GM12878 (cell line): Measurements from ENCODE around the gene TAS2R41. TPM values are rescaled to one million over a fixed set of nuclear protein-coding genes. Genes with fewer than 3 reads are reported as not detected.

Experiments
- ATAC-seq: fragments of 200-7000 bp; cut with Tn5 transposase; 3 replicates; pipeline ENCODE4 v1.9.1; 2020; ENCODE audit warnings: mild to moderate bottlenecking, moderate library complexity
- BruUV-seq: library from RNA; stranded (reverse); fragments of 400-500 nt; replicated peaks from 2 replicates; lab custom pipeline; 2021; lab: Mats Ljungman, UMichigan
- CTCF ChIA-PET: fragments of 300-600 bp; sonication (Branson Sonifier 250); formaldehyde crosslinking; extraction: SDS; loops from one replicate; lab custom pipeline; 2021; ENCODE audit warnings: inconsistent platforms; lab: Yijun Ruan, JAX
- POLR2A ChIA-PET: fragments of 350-600 bp; formaldehyde crosslinking; extraction: SDS; loops from one replicate; lab custom pipeline; 2021; ENCODE audit warnings: inconsistent platforms; lab: Charles Lee
- RAD21 ChIA-PET: fragments of 300-600 bp; sonication (Branson Sonifier 250); formaldehyde crosslinking; loops from one replicate; lab custom pipeline; 2023; ENCODE audit warnings: antibody characterized with exemption; ENCODE audit not compliant: unreplicated experiment; lab: Charles Lee
- SMC1A ChIA-PET: fragments of 300-600 bp; sonication (Branson Sonifier 250); formaldehyde crosslinking; loops from one replicate; lab custom pipeline; 2023; ENCODE audit not compliant: unreplicated experiment, uncharacterized antibody; lab: Charles Lee
- DNase-seq: peaks from one replicate; pipeline ENCODE4 v3.0.0-alpha.2; 2011; ENCODE audit warnings: low read depth, low spot score
- FAIRE-seq: peaks from 3 replicates; lab custom pipeline; 2011; peaks lifted over from hg19 to GRCh38; lab: Jason Lieb, UNC
- H2AFZ ChIP-seq: 2 replicates; pipeline ENCODE4 v1.6.0; 2011; ENCODE audit warnings: low read depth, low read length, control low read depth; ENCODE audit not compliant: control insufficient read depth
- H3K27ac ChIP-seq: 2 replicates; pipeline ENCODE4 v1.5.1; 2011; ENCODE audit warnings: control low read depth; ENCODE audit not compliant: control insufficient read depth, insufficient read depth
- H3K27me3 ChIP-seq, 2 experiments: replicated peaks in 1 of 2; 2 replicates each; pipeline versions ENCODE4 v1.6.0 to v1.6.1; 2011; ENCODE audit warnings: low read length in 1 of 2; ENCODE audit not compliant: control insufficient read depth in 2 of 2, insufficient read depth in 2 of 2
- H3K36me3 ChIP-seq, 2 experiments: 2 replicates each; pipeline ENCODE4 v1.5.1; 2011; ENCODE audit warnings: low read length in 1 of 2; ENCODE audit not compliant: control insufficient read depth in 2 of 2, insufficient read depth in 2 of 2
- H3K4me1 ChIP-seq: 2 replicates; pipeline ENCODE4 v1.6.1; 2011; ENCODE audit warnings: mild to moderate bottlenecking, low read length, moderate library complexity, mixed read lengths; ENCODE audit not compliant: control insufficient read depth, insufficient read depth
- H3K4me2 ChIP-seq: 2 replicates; pipeline ENCODE4 v1.6.0; 2011; ENCODE audit warnings: control low read depth; ENCODE audit not compliant: control insufficient read depth, insufficient read depth
- H3K4me3 ChIP-seq: fragments of 200-600 bp; sonication (generic); 2 replicates; pipeline ENCODE4 v1.5.1; 2016
- H3K79me2 ChIP-seq: 2 replicates; pipeline ENCODE4 v1.6.0; 2011; ENCODE audit warnings: low read length; ENCODE audit not compliant: control insufficient read depth, insufficient read depth
- H3K9ac ChIP-seq: 2 replicates; pipeline ENCODE4 v1.8.0; 2011; ENCODE audit warnings: low read length, control low read depth, mixed read lengths; ENCODE audit not compliant: control insufficient read depth, insufficient read depth
- H3K9me3 ChIP-seq: replicated peaks from 3 replicates; pipeline ENCODE4 v1.5.1; 2011; ENCODE audit warnings: mild to moderate bottlenecking, low read length; ENCODE audit not compliant: control insufficient read depth, insufficient read depth
- H4K20me1 ChIP-seq: 2 replicates; pipeline ENCODE4 v1.6.0; 2011; ENCODE audit not compliant: control insufficient read depth, insufficient read depth
- BACH1 ChIP-seq: fragments of 450-650 bp; IDR thresholded peaks from 2 replicates; pipeline ENCODE4 v1.6.1; 2017; ENCODE audit warnings: mild to moderate bottlenecking, borderline replicate concordance
- BCL11A ChIP-seq: IDR thresholded peaks from 2 replicates; pipeline ENCODE4 v1.6.1; 2011; ENCODE audit warnings: low read depth, low read length
- CBFB ChIP-seq: IDR thresholded peaks from 2 replicates; pipeline ENCODE4 v1.6.1; 2016; ENCODE audit warnings: antibody characterized with exemption, low read depth
- HDAC2 ChIP-seq: fragments of 200-600 bp; sonication (generic); IDR thresholded peaks from 2 replicates; pipeline ENCODE4 v1.6.1; 2017
- KLF5 ChIP-seq: fragments of 450-650 bp; IDR thresholded peaks from 2 replicates; pipeline ENCODE4 v1.6.1; 2014; ENCODE audit warnings: mild to moderate bottlenecking; ENCODE audit not compliant: partially characterized antibody
- MTA2 ChIP-seq: fragments of 450-650 bp; IDR thresholded peaks from 2 replicates; pipeline ENCODE4 v1.6.1; 2016; ENCODE audit warnings: low read depth, mild to moderate bottlenecking, moderate library complexity
- NR2C2 ChIP-seq: IDR thresholded peaks from 2 replicates; pipeline ENCODE4 v1.6.1; 2011; ENCODE audit warnings: borderline replicate concordance, low read depth; ENCODE audit not compliant: control insufficient read depth, insufficient read length
- SMAD5 ChIP-seq: IDR thresholded peaks from 2 replicates; pipeline ENCODE4 v1.6.1; 2016; ENCODE audit warnings: antibody characterized with exemption, low read depth
- TBL1XR1 ChIP-seq: IDR thresholded peaks from 2 replicates; pipeline ENCODE4 v1.6.1; 2012; ENCODE audit warnings: low read depth, low read length, improper control_type of control experiment
- ZZZ3 ChIP-seq: IDR thresholded peaks from 2 replicates; pipeline ENCODE4 v1.6.1; 2011; ENCODE audit warnings: low read depth; ENCODE audit not compliant: control insufficient read depth, insufficient read length
- WGBS: methylation state at CpG from one replicate; pipeline ENCODE4 v1.1.6; 2016; ENCODE audit warnings: low lambda C conversion rate; ENCODE audit not compliant: insufficient replicate concordance, insufficient coverage; ENCODE audit errors: missing lambda C conversion rate; 5-methylcytosine and 5-hydroxymethylcytosine counted together
- in situ Hi-C: fragments of 300-500 bp; cut with MboI; formaldehyde crosslinking; loops from 9 replicates; pipeline ENCODE4 v1.14.3; 2018; ENCODE audit warnings: mixed read lengths
- intact Hi-C: fragments of 100-400 bp; cut with micrococcal nuclease; formaldehyde crosslinking; loops from one replicate; pipeline ENCODE4 v1.14.2; 2022; ENCODE audit not compliant: unreplicated experiment
- polyA plus RNA-seq, 11 experiments: library from polyadenylated mRNA; depleted of rRNA in 4 of 11; unstranded in 6 of 11; stranded (reverse) in 5 of 11; fragments of >200 nt; fragmentation: Nextera tagmentation in 4 of 11; fragmentation: Illumina TruSeq in 1 of 11; extraction: Ambion mirVana in 4 of 11; extraction: Trizol in 1 of 11; gene quantifications; 1 replicate in 1 of 11; 2 replicates in 10 of 11; pipeline versions ENCODE4 v1.2.1 to v1.2.3, GENCODE V29; 2011 to 2016; ENCODE audit warnings: inconsistent platforms in 2 of 11, missing spikeins in 2 of 11, low read depth in 1 of 11
- total RNA-seq, 4 experiments: library from RNA; depleted of rRNA in 3 of 4; stranded (reverse); fragments of >200 nt in 3 of 4; fragmentation: Illumina TruSeq in 1 of 4; extraction: Trizol in 1 of 4; gene quantifications; 2 replicates each; pipeline versions ENCODE4 v1.2.1 to v1.2.3, GENCODE V29; 2013 to 2021
- TF ChIP-seq, protein P1 (sequence below), 3 experiments: IDR thresholded peaks in 2 of 3; conservative IDR thresholded peaks in 1 of 3; 2 replicates each; pipeline ENCODE4 v1.5.1; 2011; ENCODE audit warnings: low read depth in 3 of 3, low read length in 3 of 3, mild to moderate bottlenecking in 3 of 3, control low read depth in 2 of 3, moderate library complexity in 2 of 3, inconsistent platforms in 1 of 3, mixed read lengths in 1 of 3; ENCODE audit not compliant: control insufficient read depth in 2 of 3, insufficient read depth in 1 of 3; ENCODE audit errors: extremely low read depth in 1 of 3
- TF ChIP-seq, protein P2 (sequence below): IDR thresholded peaks from 2 replicates; pipeline ENCODE4 v1.6.1; 2011; ENCODE audit warnings: mild to moderate bottlenecking, low read depth, low read length, moderate library complexity; ENCODE audit not compliant: insufficient replicate concordance
- TF ChIP-seq, protein P3 (sequence below): fragments of 450-650 bp; IDR thresholded peaks from 2 replicates; pipeline ENCODE4 v1.6.1; 2017; ENCODE audit warnings: low read depth, mild to moderate bottlenecking, moderate library complexity

Gene TAS2R41
- total and polyA plus RNA-seq, 10 of the 15 experiments (the other 5 are each of a cell fraction or from before 2014, with no cell fraction given) = not detected

DNA sequence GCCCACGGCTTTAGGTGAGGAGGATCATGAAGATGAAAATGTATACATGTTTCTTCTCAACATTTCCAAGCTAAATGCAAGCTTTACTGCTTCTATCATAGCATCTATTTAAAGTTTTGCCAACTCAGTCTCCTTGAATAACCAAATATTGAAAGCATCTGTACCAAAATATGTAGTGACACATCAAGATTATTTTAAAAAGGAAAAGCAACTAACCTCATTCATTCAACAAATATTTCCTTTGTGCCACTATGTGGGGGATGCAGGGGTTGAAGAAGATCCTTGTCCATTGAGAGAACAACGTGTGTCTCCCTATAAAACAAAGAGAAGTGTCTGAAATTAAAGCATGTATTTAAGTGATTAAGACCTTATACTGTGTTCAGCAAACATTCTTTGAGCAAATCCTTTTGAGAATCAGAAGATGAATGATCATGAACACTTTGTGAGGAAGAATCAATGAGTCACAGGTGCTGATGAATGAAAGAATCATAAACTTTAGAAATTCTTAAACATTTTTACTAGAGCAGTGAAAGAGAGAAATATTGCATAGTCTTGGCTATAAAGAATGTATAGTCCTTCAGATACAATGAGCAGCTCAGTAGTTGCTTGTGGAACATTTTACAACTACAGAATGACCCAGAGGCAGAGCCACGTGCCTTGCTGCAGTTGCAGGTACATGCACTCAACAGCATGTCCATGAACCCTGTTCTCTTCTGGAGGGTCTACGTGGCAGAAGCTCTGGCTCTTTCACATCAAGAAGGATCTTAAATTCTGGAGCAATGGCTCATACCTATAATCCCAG is 20.5 kb upstream of the TAS2R41 start:
- 4% methylated on average over 4 of the region's 4 CpGs for WGBS
- no peak overlapping the region for H3K4me2 ChIP-seq
- no peaks in the 10 kb centered on the region for H3K79me2 ChIP-seq
- no peaks in the 10 kb centered on the region for H4K20me1 ChIP-seq
- H3K9me3 ChIP-seq = no peaks in the 10 kb centered on the region
- H2AFZ ChIP-seq = no peak overlapping the region
- H3K27me3 ChIP-seq = peaks cover 0 to 4% of the 10 kb centered on the region in 2 experiments; a peak in 1 of 4 replicates
- in situ Hi-C loops = no loop called here
- FAIRE-seq = no peak
- DNase-seq = no peak
- intact Hi-C loops = no loop called here
- no peaks in the 10 kb centered on the region for H3K4me1 ChIP-seq
- no peak overlapping the region for H3K4me3 ChIP-seq
- H3K36me3 ChIP-seq = no peaks in the 10 kb centered on the region
- no peak overlapping the region for H3K27ac ChIP-seq
- TF ChIP-seq HDAC2 = no peak
- TF ChIP-seq, protein P1, sequence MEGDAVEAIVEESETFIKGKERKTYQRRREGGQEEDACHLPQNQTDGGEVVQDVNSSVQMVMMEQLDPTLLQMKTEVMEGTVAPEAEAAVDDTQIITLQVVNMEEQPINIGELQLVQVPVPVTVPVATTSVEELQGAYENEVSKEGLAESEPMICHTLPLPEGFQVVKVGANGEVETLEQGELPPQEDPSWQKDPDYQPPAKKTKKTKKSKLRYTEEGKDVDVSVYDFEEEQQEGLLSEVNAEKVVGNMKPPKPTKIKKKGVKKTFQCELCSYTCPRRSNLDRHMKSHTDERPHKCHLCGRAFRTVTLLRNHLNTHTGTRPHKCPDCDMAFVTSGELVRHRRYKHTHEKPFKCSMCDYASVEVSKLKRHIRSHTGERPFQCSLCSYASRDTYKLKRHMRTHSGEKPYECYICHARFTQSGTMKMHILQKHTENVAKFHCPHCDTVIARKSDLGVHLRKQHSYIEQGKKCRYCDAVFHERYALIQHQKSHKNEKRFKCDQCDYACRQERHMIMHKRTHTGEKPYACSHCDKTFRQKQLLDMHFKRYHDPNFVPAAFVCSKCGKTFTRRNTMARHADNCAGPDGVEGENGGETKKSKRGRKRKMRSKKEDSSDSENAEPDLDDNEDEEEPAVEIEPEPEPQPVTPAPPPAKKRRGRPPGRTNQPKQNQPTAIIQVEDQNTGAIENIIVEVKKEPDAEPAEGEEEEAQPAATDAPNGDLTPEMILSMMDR (IDR thresholded peaks at IDR 0.05 in 2 of 3, conservative IDR thresholded peaks at IDR 0.05 in 1 of 3; ENCODE audit: control insufficient read depth in 2 of 3, extremely low read depth in 1 of 3, insufficient read depth in 1 of 3, low read depth in 3 of 3, low read length in 3 of 3) = no peak
- no peak for TF ChIP-seq TBL1XR1
- no peak for TF ChIP-seq ZZZ3
- TF ChIP-seq NR2C2 = no peak
- no peak for TF ChIP-seq BACH1
- TF ChIP-seq, protein P2, sequence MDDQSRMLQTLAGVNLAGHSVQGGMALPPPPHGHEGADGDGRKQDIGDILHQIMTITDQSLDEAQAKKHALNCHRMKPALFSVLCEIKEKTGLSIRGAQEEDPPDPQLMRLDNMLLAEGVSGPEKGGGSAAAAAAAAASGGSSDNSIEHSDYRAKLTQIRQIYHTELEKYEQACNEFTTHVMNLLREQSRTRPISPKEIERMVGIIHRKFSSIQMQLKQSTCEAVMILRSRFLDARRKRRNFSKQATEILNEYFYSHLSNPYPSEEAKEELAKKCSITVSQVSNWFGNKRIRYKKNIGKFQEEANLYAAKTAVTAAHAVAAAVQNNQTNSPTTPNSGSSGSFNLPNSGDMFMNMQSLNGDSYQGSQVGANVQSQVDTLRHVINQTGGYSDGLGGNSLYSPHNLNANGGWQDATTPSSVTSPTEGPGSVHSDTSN = no peak
- TF ChIP-seq, protein P3, sequence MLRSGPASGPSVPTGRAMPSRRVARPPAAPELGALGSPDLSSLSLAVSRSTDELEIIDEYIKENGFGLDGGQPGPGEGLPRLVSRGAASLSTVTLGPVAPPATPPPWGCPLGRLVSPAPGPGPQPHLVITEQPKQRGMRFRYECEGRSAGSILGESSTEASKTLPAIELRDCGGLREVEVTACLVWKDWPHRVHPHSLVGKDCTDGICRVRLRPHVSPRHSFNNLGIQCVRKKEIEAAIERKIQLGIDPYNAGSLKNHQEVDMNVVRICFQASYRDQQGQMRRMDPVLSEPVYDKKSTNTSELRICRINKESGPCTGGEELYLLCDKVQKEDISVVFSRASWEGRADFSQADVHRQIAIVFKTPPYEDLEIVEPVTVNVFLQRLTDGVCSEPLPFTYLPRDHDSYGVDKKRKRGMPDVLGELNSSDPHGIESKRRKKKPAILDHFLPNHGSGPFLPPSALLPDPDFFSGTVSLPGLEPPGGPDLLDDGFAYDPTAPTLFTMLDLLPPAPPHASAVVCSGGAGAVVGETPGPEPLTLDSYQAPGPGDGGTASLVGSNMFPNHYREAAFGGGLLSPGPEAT = no peak
- TF ChIP-seq BCL11A = no peak
- no peak for TF ChIP-seq MTA2
- TF ChIP-seq CBFB = no peak
- TF ChIP-seq SMAD5 = no peak
- no peak for TF ChIP-seq KLF5
- no peak overlapping the region for H3K9ac ChIP-seq
- SMC1A ChIA-PET = interaction anchor here (1.5 kb wide), 1 partner anchor 15 kb away, joined by 3 read pairs; no protein-coding TSS in a partner anchor
- RAD21 ChIA-PET = no interaction called here
- BruUV-seq = no TSS peak
- POLR2A ChIA-PET = no interaction called here
- CTCF ChIA-PET = no interaction called here
- no peak for ATAC-seq
